K562 (cell line): Measurements from ENCODE around the gene BRME1. TPM values are rescaled to one million over a fixed set of nuclear protein-coding genes. Genes with fewer than 3 reads are reported as not detected.

Source experiments
- ATAC-seq: fragments of 200-7000 bp; cut with Tn5 transposase; 3 replicates; pipeline ENCODE4 v1.9.1; 2020; ENCODE audit warnings: moderate library complexity
- BruUV-seq: library from RNA; stranded (reverse); fragments of 400-500 nt; replicated peaks from 2 replicates; lab custom pipeline; 2021; lab: Mats Ljungman, UMichigan
- CTCF ChIA-PET: fragments of 300-600 bp; formaldehyde crosslinking; extraction: SDS; loops from one replicate; lab custom pipeline; 2021; ENCODE audit warnings: low intra/inter-chr PET ratio; lab: Yijun Ruan, JAX
- POLR2A ChIA-PET: fragments of 300-600, 350-650 bp; sonication (Branson Sonifier 250); formaldehyde crosslinking; extraction: SDS; loops from one replicate; lab custom pipeline; 2021; ENCODE audit warnings: antibody characterized with exemption, inconsistent platforms; lab: Yijun Ruan, JAX
- DNase-seq, 4 experiments: peaks; one replicate each; pipeline versions ENCODE4 v3.0.0 to v3.0.0-alpha.2; 2011 to 2018; ENCODE audit warnings: low spot score in 3 of 4, mixed read lengths in 3 of 4; ENCODE audit errors: extremely low read depth in 1 of 4
- FAIRE-seq: peaks from 2 replicates; lab custom pipeline; 2011; peaks lifted over from hg19 to GRCh38; lab: Jason Lieb, UNC
- H2AFZ ChIP-seq: 2 replicates; pipeline ENCODE4 v1.6.0; 2011; ENCODE audit warnings: low read depth, low read length, control low read depth, inconsistent platforms
- H3K27ac ChIP-seq: fragments of 200-600 bp; 3 replicates; pipeline ENCODE4 v1.8.0; 2011; ENCODE audit warnings: low read depth, mild to moderate bottlenecking, control low read depth, inconsistent platforms, low read length, moderate library complexity, mixed read lengths; ENCODE audit errors: extremely low read depth
- H3K27me3 ChIP-seq, 2 experiments: fragments of 300-600 bp in 1 of 2; 2 replicates in 1 of 2; 3 replicates in 1 of 2; pipeline versions ENCODE4 v1.6.0 to v1.8.0; 2011; ENCODE audit warnings: inconsistent platforms in 2 of 2, low read length in 2 of 2, mild to moderate bottlenecking in 1 of 2, mixed read lengths in 1 of 2, moderate library complexity in 1 of 2; ENCODE audit not compliant: control insufficient read depth in 2 of 2, insufficient read depth in 2 of 2
- H3K36me3 ChIP-seq: fragments of 300-600 bp; 3 replicates; pipeline ENCODE4 v1.8.0; 2011; ENCODE audit warnings: mild to moderate bottlenecking, low read length, inconsistent platforms; ENCODE audit not compliant: control insufficient read depth, insufficient read depth
- H3K4me1 ChIP-seq, 2 experiments: fragments of 200-600 bp in 1 of 2; replicated peaks in 1 of 2; 2 replicates in 1 of 2; 3 replicates in 1 of 2; pipeline versions ENCODE4 v1.5.1 to v1.8.0; 2011; ENCODE audit warnings: inconsistent platforms in 2 of 2, low read length in 2 of 2, mild to moderate bottlenecking in 1 of 2, mixed read lengths in 1 of 2, moderate library complexity in 1 of 2; ENCODE audit not compliant: control insufficient read depth in 2 of 2, insufficient read depth in 2 of 2
- H3K4me2 ChIP-seq: 2 replicates; pipeline ENCODE4 v1.6.1; 2011; ENCODE audit warnings: low read length, control low read depth, inconsistent platforms, mixed read lengths; ENCODE audit not compliant: insufficient read depth
- H3K4me3 ChIP-seq: fragments of 200-600 bp; sonication (generic), shearing (Covaris generic); 2 replicates; pipeline ENCODE4 v1.5.1; 2016; ENCODE audit warnings: control low read depth, inconsistent platforms
- H3K79me2 ChIP-seq: fragments of 200-600 bp; 3 replicates; pipeline ENCODE4 v1.8.0; 2011; ENCODE audit warnings: low read length, inconsistent platforms; ENCODE audit not compliant: control insufficient read depth, insufficient read depth
- H3K9ac ChIP-seq, 2 experiments: 2 replicates each; pipeline versions ENCODE4 v1.6.0 to v1.6.1; 2011; ENCODE audit warnings: low read depth in 2 of 2, low read length in 2 of 2, control low read depth in 1 of 2, inconsistent platforms in 1 of 2, mild to moderate bottlenecking in 1 of 2, mixed read lengths in 1 of 2; ENCODE audit not compliant: insufficient read depth in 1 of 2
- H3K9me1 ChIP-seq: one replicate; pipeline ENCODE4 v1.6.0; 2011; ENCODE audit warnings: inconsistent platforms, mild to moderate bottlenecking, low read length, moderate library complexity; ENCODE audit not compliant: control insufficient read depth, insufficient read depth
- H3K9me3 ChIP-seq: replicated peaks from 2 replicates; pipeline ENCODE4 v1.5.1; 2011; ENCODE audit warnings: low read depth, low read length, inconsistent platforms; ENCODE audit not compliant: control insufficient read depth, insufficient read depth
- H4K20me1 ChIP-seq: replicated peaks from 2 replicates; pipeline ENCODE4 v1.6.1; 2011; ENCODE audit warnings: low read length, inconsistent platforms, mixed read lengths; ENCODE audit not compliant: control insufficient read depth, insufficient read depth
- CBX2 ChIP-seq: fragments of 200-600 bp; sonication (generic); IDR thresholded peaks from one replicate; pipeline ENCODE4 v1.6.1; 2012; ENCODE audit warnings: mild to moderate bottlenecking, low read length, inconsistent platforms; ENCODE audit not compliant: insufficient read depth, poor library complexity, severe bottlenecking
- CREM ChIP-seq: IDR thresholded peaks from 2 replicates; pipeline ENCODE4 v1.6.1; 2014; ENCODE audit warnings: antibody characterized with exemption, low read depth
- HDAC6 ChIP-seq: IDR thresholded peaks from 2 replicates; pipeline ENCODE4 v1.6.1; 2012; ENCODE audit warnings: low read depth, mild to moderate bottlenecking, control low read depth, inconsistent platforms, low read length, moderate library complexity
- MTA3 ChIP-seq: fragments of 450-650 bp; formaldehyde crosslinking; IDR thresholded peaks from 2 replicates; pipeline ENCODE4 v1.6.1; 2017; ENCODE audit warnings: mild to moderate bottlenecking, borderline replicate concordance
- NCOR1 ChIP-seq: fragments of 450-650 bp; IDR thresholded peaks from 2 replicates; pipeline ENCODE4 v1.6.1; 2016; ENCODE audit warnings: mild to moderate bottlenecking, moderate library complexity
- POLR2AphosphoS2 ChIP-seq: IDR thresholded peaks from 2 replicates; pipeline ENCODE4 v1.6.1; 2012; ENCODE audit warnings: low read length, improper control_type of control experiment
- SIRT6 ChIP-seq: IDR thresholded peaks from one replicate; pipeline ENCODE4 v1.6.1; 2012; ENCODE audit warnings: low read depth, mild to moderate bottlenecking, control low read depth, inconsistent platforms, low read length, moderate library complexity
- SMAD2 ChIP-seq: fragments of 150-350 bp; IDR thresholded peaks from 2 replicates; pipeline ENCODE4 v1.6.1; 2014; ENCODE audit warnings: low read depth, mild to moderate bottlenecking, low read length
- SRSF3 ChIP-seq: fragments of 200-400 bp; formaldehyde crosslinking; IDR thresholded peaks from 2 replicates; pipeline ENCODE4 v1.6.1; 2016; ENCODE audit warnings: mild to moderate bottlenecking, low read length, moderate library complexity; ENCODE audit not compliant: insufficient read depth
- ZBED1 ChIP-seq: IDR thresholded peaks from 2 replicates; pipeline ENCODE4 v1.6.1; 2014
- ZNF239 ChIP-seq: fragments of 250-450 bp; sonication (Bioruptor Pico); IDR thresholded peaks from 2 replicates; pipeline ENCODE4 v1.4.0; 2020; ENCODE audit warnings: mild to moderate bottlenecking
- ZNF354B ChIP-seq: fragments of 250-450 bp; sonication (Bioruptor Pico); IDR thresholded peaks from 2 replicates; pipeline ENCODE4 v1.4.0; 2020
- ZNF764 ChIP-seq: fragments of 250-450 bp; sonication (Bioruptor Pico); IDR thresholded peaks from 2 replicates; pipeline ENCODE4 v1.4.0; 2020; ENCODE audit warnings: low read depth, mild to moderate bottlenecking, moderate library complexity
- WGBS: fragments of 100-300 bp; shearing (Covaris generic); methylation state at CpG from one replicate; pipeline ENCODE4 v1.1.6; 2016; ENCODE audit warnings: low coverage, mixed read lengths; ENCODE audit not compliant: insufficient coverage; ENCODE audit errors: missing lambda C conversion rate; 5-methylcytosine and 5-hydroxymethylcytosine counted together
- in situ Hi-C: fragments of 300-500 bp; cut with MboI; formaldehyde crosslinking; loops from 4 replicates; pipeline ENCODE4 v1.15.0; 2018; ENCODE audit warnings: inconsistent platforms, mixed read lengths
- intact Hi-C: fragments of 100-400 bp; cut with micrococcal nuclease; formaldehyde crosslinking; loops from 2 replicates; pipeline ENCODE4 v1.14.2; 2022
- polyA plus RNA-seq, 8 experiments: library from polyadenylated mRNA; depleted of rRNA in 4 of 8; stranded (reverse) in 5 of 8; unstranded in 3 of 8; fragments of >200 nt; fragmentation: Nextera tagmentation in 2 of 8; fragmentation: Illumina TruSeq in 1 of 8; extraction: Ambion mirVana in 2 of 8; extraction: Trizol in 1 of 8; gene quantifications; 2 replicates each; pipeline versions ENCODE4 v1.2.1 to v1.2.3, GENCODE V29; 2011 to 2014; ENCODE audit warnings: inconsistent platforms in 1 of 8, missing spikeins in 1 of 8
- total RNA-seq, 7 experiments: library from RNA; depleted of rRNA in 6 of 7; stranded (reverse); fragments of >200 nt in 6 of 7; fragmentation: Illumina TruSeq in 2 of 7; extraction: Trizol in 2 of 7; gene quantifications; 2 replicates each; pipeline versions ENCODE4 v1.2.1 to v1.2.3, GENCODE V29; 2011 to 2021; ENCODE audit warnings: low replicate concordance in 1 of 7
- TF ChIP-seq, protein P1 (sequence below): sonication (generic); formaldehyde crosslinking; IDR thresholded peaks from 2 replicates; pipeline ENCODE4 v1.8.0; 2022; ENCODE audit warnings: mild to moderate bottlenecking, missing genetic modification reagents, borderline replicate concordance
- TF ChIP-seq, protein P2 (sequence below): fragments of 250-450 bp; sonication (Bioruptor Pico); IDR thresholded peaks from 2 replicates; pipeline ENCODE4 v1.8.0; 2022; ENCODE audit warnings: moderate library complexity, mild to moderate bottlenecking, inconsistent platforms
- TF ChIP-seq, protein P3 (sequence below): sonication (generic); formaldehyde crosslinking; IDR thresholded peaks from 2 replicates; pipeline ENCODE4 v1.8.0; 2023; ENCODE audit warnings: missing genetic modification reagents, mild to moderate bottlenecking, borderline replicate concordance

Gene BRME1
- total and polyA plus RNA-seq, 9 of the 15 experiments (the other 6 are each of a cell fraction or from before 2014, with no cell fraction given): 0.75 to 6.1 (median 3.6) TPM

DNA sequence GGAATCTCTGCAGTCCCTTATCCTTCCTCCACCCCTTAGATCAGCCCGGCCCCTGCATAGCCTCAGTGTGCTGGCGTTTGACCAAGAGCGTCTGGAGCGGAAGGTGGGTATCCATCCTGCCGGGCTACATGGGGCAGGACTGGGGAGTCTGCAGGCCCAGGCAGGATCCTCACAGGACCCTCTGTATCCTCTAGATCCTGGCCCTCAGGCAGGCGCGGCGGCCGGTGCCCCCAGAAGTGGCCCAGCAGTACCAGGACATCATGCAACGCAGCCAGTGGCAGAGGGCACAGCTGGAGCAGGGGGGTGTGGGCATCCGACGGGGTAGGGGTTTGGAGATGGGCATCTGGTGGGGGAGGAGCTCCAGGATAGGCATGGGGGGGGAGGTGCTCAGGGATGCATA lies 23.4 kb upstream of the BRME1 start:
- ChIA-PET POLR2A (no interaction called here), CTCF (no interaction called here)
- Histone ChIP-seq H3K4me2 (no peak overlapping the region), H3K27ac (no peak overlapping the region), H3K9me1 (peaks cover 4% of the 10 kb centered on the region), H2AFZ (no peak overlapping the region), H3K9ac (no peak overlapping the region), H3K27me3 (no peaks in the 10 kb centered on the region; a peak in 1 of 5 replicates), H3K4me1 (peaks cover 0 to 36% of the 10 kb centered on the region in 2 experiments; a peak in 2 of 5 replicates), H3K79me2 (no peaks in the 10 kb centered on the region), H3K4me3 (no peak overlapping the region), H3K36me3 (peaks cover 39% of the 10 kb centered on the region; the same call in 2 of the 3 replicates), H3K9me3 (no peaks in the 10 kb centered on the region), H4K20me1 (no peaks in the 10 kb centered on the region)
- DNase-seq (peak in 2 of 4 experiments; percentile 10 to 13), ATAC-seq (no peak), FAIRE-seq (no peak)
- in situ Hi-C loops: no loop called here
- no TSS peak for BruUV-seq
- WGBS: 90% methylated on average over 10 of the region's 12 CpGs
- intact Hi-C loops: no loop called here
- no peak for TF ChIP-seq SIRT6
- TF ChIP-seq, protein P1, sequence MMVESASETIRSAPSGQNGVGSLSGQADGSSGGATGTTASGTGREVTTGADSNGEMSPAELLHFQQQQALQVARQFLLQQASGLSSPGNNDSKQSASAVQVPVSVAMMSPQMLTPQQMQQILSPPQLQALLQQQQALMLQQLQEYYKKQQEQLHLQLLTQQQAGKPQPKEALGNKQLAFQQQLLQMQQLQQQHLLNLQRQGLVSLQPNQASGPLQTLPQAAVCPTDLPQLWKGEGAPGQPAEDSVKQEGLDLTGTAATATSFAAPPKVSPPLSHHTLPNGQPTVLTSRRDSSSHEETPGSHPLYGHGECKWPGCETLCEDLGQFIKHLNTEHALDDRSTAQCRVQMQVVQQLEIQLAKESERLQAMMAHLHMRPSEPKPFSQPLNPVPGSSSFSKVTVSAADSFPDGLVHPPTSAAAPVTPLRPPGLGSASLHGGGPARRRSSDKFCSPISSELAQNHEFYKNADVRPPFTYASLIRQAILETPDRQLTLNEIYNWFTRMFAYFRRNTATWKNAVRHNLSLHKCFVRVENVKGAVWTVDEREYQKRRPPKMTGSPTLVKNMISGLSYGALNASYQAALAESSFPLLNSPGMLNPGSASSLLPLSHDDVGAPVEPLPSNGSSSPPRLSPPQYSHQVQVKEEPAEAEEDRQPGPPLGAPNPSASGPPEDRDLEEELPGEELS (CRISPR knock-in tag): no peak
- TF ChIP-seq CBX2: no peak
- no peak for TF ChIP-seq SRSF3
- TF ChIP-seq ZNF354B (CRISPR knock-in tag): no peak
- TF ChIP-seq, protein P2, sequence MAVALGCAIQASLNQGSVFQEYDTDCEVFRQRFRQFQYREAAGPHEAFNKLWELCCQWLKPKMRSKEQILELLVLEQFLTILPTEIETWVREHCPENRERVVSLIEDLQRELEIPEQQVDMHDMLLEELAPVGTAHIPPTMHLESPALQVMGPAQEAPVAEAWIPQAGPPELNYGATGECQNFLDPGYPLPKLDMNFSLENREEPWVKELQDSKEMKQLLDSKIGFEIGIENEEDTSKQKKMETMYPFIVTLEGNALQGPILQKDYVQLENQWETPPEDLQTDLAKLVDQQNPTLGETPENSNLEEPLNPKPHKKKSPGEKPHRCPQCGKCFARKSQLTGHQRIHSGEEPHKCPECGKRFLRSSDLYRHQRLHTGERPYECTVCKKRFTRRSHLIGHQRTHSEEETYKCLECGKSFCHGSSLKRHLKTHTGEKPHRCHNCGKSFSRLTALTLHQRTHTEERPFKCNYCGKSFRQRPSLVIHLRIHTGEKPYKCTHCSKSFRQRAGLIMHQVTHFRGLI (CRISPR knock-in tag): no peak
- no peak for TF ChIP-seq CREM
- TF ChIP-seq ZNF764: no peak
- no peak for TF ChIP-seq POLR2AphosphoS2
- no peak for TF ChIP-seq HDAC6
- TF ChIP-seq, protein P3, sequence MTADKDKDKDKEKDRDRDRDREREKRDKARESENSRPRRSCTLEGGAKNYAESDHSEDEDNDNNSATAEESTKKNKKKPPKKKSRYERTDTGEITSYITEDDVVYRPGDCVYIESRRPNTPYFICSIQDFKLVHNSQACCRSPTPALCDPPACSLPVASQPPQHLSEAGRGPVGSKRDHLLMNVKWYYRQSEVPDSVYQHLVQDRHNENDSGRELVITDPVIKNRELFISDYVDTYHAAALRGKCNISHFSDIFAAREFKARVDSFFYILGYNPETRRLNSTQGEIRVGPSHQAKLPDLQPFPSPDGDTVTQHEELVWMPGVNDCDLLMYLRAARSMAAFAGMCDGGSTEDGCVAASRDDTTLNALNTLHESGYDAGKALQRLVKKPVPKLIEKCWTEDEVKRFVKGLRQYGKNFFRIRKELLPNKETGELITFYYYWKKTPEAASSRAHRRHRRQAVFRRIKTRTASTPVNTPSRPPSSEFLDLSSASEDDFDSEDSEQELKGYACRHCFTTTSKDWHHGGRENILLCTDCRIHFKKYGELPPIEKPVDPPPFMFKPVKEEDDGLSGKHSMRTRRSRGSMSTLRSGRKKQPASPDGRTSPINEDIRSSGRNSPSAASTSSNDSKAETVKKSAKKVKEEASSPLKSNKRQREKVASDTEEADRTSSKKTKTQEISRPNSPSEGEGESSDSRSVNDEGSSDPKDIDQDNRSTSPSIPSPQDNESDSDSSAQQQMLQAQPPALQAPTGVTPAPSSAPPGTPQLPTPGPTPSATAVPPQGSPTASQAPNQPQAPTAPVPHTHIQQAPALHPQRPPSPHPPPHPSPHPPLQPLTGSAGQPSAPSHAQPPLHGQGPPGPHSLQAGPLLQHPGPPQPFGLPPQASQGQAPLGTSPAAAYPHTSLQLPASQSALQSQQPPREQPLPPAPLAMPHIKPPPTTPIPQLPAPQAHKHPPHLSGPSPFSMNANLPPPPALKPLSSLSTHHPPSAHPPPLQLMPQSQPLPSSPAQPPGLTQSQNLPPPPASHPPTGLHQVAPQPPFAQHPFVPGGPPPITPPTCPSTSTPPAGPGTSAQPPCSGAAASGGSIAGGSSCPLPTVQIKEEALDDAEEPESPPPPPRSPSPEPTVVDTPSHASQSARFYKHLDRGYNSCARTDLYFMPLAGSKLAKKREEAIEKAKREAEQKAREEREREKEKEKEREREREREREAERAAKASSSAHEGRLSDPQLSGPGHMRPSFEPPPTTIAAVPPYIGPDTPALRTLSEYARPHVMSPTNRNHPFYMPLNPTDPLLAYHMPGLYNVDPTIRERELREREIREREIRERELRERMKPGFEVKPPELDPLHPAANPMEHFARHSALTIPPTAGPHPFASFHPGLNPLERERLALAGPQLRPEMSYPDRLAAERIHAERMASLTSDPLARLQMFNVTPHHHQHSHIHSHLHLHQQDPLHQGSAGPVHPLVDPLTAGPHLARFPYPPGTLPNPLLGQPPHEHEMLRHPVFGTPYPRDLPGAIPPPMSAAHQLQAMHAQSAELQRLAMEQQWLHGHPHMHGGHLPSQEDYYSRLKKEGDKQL (CRISPR knock-in tag): no peak
- no peak for TF ChIP-seq ZBED1
- TF ChIP-seq MTA3: no peak
- TF ChIP-seq NCOR1: no peak
- TF ChIP-seq SMAD2: no peak
- TF ChIP-seq ZNF239 (CRISPR knock-in tag): no peak
